HG02763 (cell line): ENCODE results near the gene FCN1.

ENCODE experiments used
- ATAC-seq: cut with Tn5 transposase; IDR thresholded peaks from one replicate; pipeline ENCODE4 v1.9.1; 2021; ENCODE audit warnings: mild to moderate bottlenecking, moderate library complexity; ENCODE audit not compliant: unreplicated experiment

The FCN1 gene

GRCh38 chr9:134937566-134938345 lies 20.0 kb upstream of the FCN1 start:
- no peak for ATAC-seq

GRCh38 chr9:134937164-134937555 lies 19.4 kb upstream of the FCN1 start:
- ATAC-seq: no peak

- no peak for ATAC-seq
Observed at GRCh38 chr9:134936346-134937163, 18.8 kb upstream of the FCN1 start.

GRCh38 chr9:134935701-134936345 lies 18.1 kb upstream of the FCN1 start:
- no peak for ATAC-seq

DNA sequence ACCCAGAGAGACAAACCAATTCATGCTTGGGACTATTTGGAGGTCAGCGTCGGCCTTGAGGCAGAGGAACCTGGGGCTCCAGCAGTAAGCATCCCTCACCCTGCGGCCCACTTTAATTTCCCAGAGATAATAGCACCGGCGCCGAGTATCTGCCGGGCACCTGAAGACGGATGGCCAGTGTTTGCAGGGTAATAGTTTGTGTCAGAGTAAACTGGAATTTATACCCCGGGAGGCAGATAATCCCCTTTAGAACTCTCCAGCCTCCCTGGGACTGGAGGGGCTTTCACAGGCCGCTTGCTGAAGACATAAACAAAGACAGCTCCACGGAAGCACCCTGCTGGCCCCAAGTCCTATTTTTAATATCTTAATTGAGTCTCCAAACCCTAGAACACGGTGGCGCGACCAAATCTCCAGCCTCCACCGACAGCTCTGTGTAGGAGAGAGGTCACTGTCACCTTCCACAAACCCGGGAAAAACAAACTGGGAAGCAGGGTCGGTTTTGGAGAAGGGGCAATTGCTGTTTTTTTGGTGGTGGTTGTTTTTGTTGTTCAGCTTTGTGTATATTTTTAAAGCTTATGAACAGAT lies 17.4 kb upstream of the FCN1 start:
- no peak for ATAC-seq

GRCh38 chr9:134933076-134933659 lies 15.5 kb upstream of the FCN1 start:
- ATAC-seq: no peak

DNA sequence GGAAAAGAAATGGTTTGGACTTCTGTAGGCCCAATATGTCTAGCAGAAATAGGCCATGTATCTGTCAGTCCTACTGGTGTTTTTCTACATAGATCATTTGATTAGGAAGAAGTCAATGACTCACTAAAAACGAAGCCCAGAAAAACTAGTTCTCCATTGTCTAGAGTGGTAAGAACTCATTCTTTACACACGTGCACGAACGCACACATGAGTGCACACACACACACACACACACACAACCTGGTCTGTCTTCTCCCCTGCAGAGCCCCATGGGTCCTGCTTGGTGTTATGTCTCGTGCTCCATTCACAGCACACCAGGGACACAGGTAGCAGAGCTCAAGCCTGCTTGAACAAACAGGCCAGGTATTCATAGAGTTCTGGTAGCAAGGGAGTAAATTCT lies 14.9 kb upstream of the FCN1 start:
- no peak for ATAC-seq

DNA sequence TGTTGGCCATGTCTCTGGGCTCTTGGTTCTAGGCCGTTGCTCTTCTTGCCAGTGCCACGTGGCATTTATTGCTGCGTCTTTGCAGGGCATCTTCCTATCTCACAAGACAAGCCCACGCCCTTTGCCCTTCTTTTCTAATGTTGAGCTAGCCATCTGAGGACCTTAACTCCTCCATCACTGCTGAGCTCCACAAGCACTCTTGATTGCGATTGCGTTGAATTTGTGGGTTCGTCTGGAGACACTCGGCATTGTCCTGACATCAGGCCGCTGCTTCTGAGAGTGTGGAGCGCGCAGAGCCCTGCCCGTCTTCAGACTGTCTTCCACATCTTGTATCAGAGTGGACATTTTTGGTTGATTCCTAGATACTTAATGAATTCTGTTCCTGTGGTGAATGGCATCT lies 14.5 kb upstream of the FCN1 start:
- ATAC-seq: no peak

DNA sequence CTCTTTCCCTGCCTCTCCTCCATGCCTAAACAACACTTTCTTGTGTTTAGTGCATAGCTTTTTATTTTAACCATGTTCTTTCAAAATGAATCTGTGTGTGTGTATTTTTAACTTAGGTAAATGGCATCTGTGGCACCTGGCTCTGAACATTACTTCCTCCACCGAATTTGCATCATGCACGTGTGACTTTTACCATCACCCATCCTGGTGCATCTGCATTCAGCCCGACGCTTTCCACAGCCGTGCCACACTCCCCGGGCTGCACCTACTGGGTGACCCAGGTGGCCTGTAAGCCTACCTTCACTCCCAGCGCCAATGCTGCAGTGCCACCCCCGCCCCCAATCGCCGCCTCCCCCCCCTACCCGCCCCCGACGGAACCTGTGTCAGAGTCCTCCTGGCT lies 12.7 kb upstream of the FCN1 start:
- ATAC-seq: peak; percentile 58

GRCh38 chr9:134929193-134930158 lies 11.8 kb upstream of the FCN1 start:
- ATAC-seq: no peak

- ATAC-seq: no peak
Observed at GRCh38 chr9:134928436-134929192, 10.9 kb upstream of the FCN1 start.

- ATAC-seq: no peak
Observed at GRCh38 chr9:134925011-134925511, 7.3 kb upstream of the FCN1 start.

- ATAC-seq: no peak
Observed at GRCh38 chr9:134923466-134923865, 5.8 kb upstream of the FCN1 start.

DNA sequence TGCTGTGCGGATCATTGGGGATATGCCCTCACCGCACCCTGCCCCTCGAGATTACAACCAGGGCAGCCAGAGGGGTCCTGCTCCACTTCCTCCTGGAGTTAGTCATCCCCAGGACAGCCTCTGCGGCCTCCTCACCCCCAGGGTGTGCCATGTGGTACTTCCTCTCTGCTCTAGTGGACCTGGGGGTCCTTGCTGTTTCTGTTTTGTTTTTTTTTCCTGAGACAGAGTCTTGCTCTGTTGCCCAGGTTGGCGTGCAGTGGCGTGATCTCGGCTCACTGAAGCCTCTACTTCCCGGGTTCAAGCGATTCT lies 5.2 kb upstream of the FCN1 start:
- ATAC-seq: no peak

DNA sequence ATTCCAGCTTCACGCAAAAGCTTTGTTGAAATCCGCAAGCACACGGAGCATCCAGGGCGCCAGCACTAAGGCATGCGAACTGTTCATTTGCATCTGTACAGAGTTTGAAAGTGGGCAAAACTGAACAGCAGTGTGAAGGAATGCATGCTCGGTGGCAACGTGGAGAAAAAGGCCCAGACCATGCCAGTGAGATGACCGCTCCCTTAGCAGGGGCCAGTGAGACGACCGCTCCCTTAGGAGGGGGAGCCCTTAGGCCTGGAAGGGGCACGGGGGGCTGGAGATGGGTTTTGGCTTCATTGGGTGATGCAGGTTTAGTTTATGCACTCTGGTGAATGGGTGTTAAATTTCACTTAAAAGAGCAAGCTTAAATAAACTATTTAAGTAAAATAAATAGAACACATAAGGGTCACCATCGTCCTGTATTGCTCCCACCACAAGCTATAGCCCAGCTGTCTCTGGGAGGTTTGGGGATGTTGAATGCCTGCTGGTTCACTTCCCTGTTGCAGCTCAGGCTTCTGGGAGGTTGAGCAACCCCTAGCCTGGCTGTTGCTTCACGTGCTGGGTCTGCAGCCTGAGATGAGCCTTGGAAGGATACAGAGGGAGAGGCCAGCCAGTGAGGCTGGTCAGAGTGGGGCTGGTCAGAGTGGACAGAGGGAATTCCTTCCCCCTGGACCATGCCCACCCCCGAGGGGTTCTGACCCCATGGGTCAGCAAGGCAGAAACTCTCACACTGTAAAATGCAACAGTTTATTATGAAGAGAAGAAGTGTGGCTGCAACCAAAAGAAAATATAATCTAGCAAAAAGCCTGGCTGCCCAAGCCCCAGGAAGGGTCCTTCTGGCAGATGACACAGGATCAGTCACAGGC lies 4.6 kb upstream of the FCN1 start:
- no peak for ATAC-seq

- no peak for ATAC-seq
Observed at GRCh38 chr9:134919303-134919702, 1.6 kb upstream of the FCN1 start.

DNA sequence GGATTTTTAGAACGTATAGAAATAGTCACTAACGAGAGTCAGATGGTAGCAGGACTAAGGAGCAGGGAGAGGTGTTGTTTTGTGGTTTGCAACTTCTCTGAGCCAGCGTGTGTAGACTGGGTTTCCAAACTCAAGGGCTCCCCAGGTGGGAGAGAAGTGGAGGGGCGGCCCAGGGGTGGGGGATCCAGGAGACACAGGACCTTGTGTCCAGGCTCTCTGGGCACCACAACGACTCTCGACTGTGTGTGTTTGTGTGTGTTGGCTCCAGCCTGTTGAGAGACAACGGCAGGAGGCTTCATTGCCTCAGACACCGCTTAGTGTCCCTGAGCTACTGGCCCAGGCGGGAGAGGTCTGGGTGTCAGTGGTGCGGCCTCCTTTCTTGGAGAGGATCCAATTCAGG lies 934 bp upstream of the FCN1 start:
- no peak for ATAC-seq

- ATAC-seq: no peak
Observed at GRCh38 chr9:134916161-134916665, 1.5 kb downstream of the FCN1 start.
